ENCODE measurements around the gene PTEN. TPM values are rescaled to one million over a fixed set of nuclear protein-coding genes. Genes with fewer than 3 reads are reported as not detected.

The PTEN gene
- total RNA-seq, 1 experiment from 2014 or later: 44.6 TPM

- no peak for DNase-seq
- CTCF ChIA-PET: no interaction called here
Observed at GRCh38 chr10:87942884-87943527, 79.6 kb downstream of the PTEN start.

GRCh38 chr10:87945984-87946383, 82.6 kb downstream of the PTEN start:
- H3K27ac Mint-ChIP-seq (ENCODE audit: unreplicated experiment): no peak overlapping the region
- no TSS peak for BruUV-seq (replicated peaks)
- peaks cover 11% of the 10 kb centered on the region for H3K4me1 Mint-ChIP-seq (ENCODE audit: low read depth, unreplicated experiment)
- no peak for DNase-seq
- TF ChIP-seq CTCF (IDR thresholded peaks at IDR 0.05; ENCODE audit: unreplicated experiment): no peak
- H3K27me3 Mint-ChIP-seq (ENCODE audit: unreplicated experiment): no peaks in the 10 kb centered on the region
- intact Hi-C loops (cut with micrococcal nuclease; ENCODE audit: unreplicated experiment): no loop called here
- H3K9me3 Mint-ChIP-seq (ENCODE audit: low read depth, unreplicated experiment): no peaks in the 10 kb centered on the region
- H3K4me3 Mint-ChIP-seq (ENCODE audit: low read depth, unreplicated experiment): no peak overlapping the region
- H3K36me3 Mint-ChIP-seq (ENCODE audit: insufficient read depth, unreplicated experiment): no peaks in the 10 kb centered on the region
- CTCF ChIA-PET: no interaction called here

More at GRCh38 chr10:87942884-87943527, 79.6 kb downstream of the PTEN start:
- Mint-ChIP-seq H3K9me3 (ENCODE audit: low read depth, unreplicated experiment) (no peaks in the 10 kb centered on the region), H3K4me1 (ENCODE audit: low read depth, unreplicated experiment) (peaks cover 11% of the 10 kb centered on the region), H3K4me3 (ENCODE audit: low read depth, unreplicated experiment) (no peak overlapping the region), H3K27me3 (ENCODE audit: unreplicated experiment) (no peaks in the 10 kb centered on the region), H3K36me3 (ENCODE audit: insufficient read depth, unreplicated experiment) (no peaks in the 10 kb centered on the region), H3K27ac (ENCODE audit: unreplicated experiment) (no peak overlapping the region)
- no peak for TF ChIP-seq CTCF (IDR thresholded peaks at IDR 0.05; ENCODE audit: unreplicated experiment)
- intact Hi-C loops (cut with micrococcal nuclease; ENCODE audit: unreplicated experiment): no loop called here
- BruUV-seq (replicated peaks): no TSS peak

GRCh38 chr10:87952612-87953011, 89.2 kb downstream of the PTEN start:
- intact Hi-C loops (cut with micrococcal nuclease; ENCODE audit: unreplicated experiment): no loop called here
- Mint-ChIP-seq H3K36me3 (ENCODE audit: insufficient read depth, unreplicated experiment) (peaks cover 5% of the 10 kb centered on the region), H3K9me3 (ENCODE audit: low read depth, unreplicated experiment) (peaks cover 3% of the 10 kb centered on the region), H3K27ac (ENCODE audit: unreplicated experiment) (no peak overlapping the region), H3K4me3 (ENCODE audit: low read depth, unreplicated experiment) (no peak overlapping the region), H3K27me3 (ENCODE audit: unreplicated experiment) (no peaks in the 10 kb centered on the region), H3K4me1 (ENCODE audit: low read depth, unreplicated experiment) (peaks cover 15% of the 10 kb centered on the region)
- DNase-seq: no peak
- no peak for TF ChIP-seq CTCF (IDR thresholded peaks at IDR 0.05; ENCODE audit: unreplicated experiment)
- CTCF ChIA-PET: no interaction called here
- no TSS peak for BruUV-seq (replicated peaks)

- H3K4me1 Mint-ChIP-seq (ENCODE audit: low read depth, unreplicated experiment): peaks cover 17% of the 10 kb centered on the region
- CTCF ChIA-PET: no interaction called here
- DNase-seq: no peak
- intact Hi-C loops (cut with micrococcal nuclease; ENCODE audit: unreplicated experiment): no loop called here
- no peak for TF ChIP-seq CTCF (IDR thresholded peaks at IDR 0.05; ENCODE audit: unreplicated experiment)
- H3K27me3 Mint-ChIP-seq (ENCODE audit: unreplicated experiment): no peaks in the 10 kb centered on the region
- H3K36me3 Mint-ChIP-seq (ENCODE audit: insufficient read depth, unreplicated experiment): peaks cover 5% of the 10 kb centered on the region
- BruUV-seq (replicated peaks): no TSS peak
- H3K9me3 Mint-ChIP-seq (ENCODE audit: low read depth, unreplicated experiment): peaks cover 3% of the 10 kb centered on the region
- H3K27ac Mint-ChIP-seq (ENCODE audit: unreplicated experiment): no peak overlapping the region
- H3K4me3 Mint-ChIP-seq (ENCODE audit: low read depth, unreplicated experiment): no peak overlapping the region
Observed at GRCh38 chr10:87956055-87956454, 92.6 kb downstream of the PTEN start.
